GM15510 (cell line): Measurements from ENCODE around the gene MATR3.

ENCODE experiments used
- POLR2A ChIP-seq: IDR thresholded peaks from 3 replicates; pipeline ENCODE4 v1.6.1; 2011; ENCODE audit warnings: borderline replicate concordance; ENCODE audit not compliant: insufficient read length; ENCODE audit errors: extremely low read depth

The MATR3 gene

GRCh38 chr5:139361835-139362429, 68.4 kb downstream of the MATR3 start:
- no peak for TF ChIP-seq POLR2A

DNA sequence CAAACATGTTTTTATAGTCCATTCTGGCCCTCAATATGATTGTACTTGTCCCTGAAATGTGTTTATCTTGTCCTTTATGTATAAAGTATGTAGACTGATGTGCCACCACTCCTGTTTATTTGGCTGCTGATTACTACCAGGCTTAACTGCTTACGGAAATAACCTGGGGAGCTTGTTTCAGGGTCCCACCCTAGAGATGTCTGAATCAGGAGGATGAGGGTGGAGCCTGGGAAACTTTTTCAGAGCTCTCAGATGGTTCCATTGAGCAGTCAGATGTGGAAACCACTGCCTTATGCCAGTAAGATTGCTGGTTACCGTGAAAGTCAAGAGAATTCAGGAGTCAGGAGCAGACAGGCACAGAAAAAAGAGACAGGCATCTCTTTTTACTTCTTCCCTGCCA, 70.4 kb downstream of the MATR3 start:
- no peak for TF ChIP-seq POLR2A

DNA sequence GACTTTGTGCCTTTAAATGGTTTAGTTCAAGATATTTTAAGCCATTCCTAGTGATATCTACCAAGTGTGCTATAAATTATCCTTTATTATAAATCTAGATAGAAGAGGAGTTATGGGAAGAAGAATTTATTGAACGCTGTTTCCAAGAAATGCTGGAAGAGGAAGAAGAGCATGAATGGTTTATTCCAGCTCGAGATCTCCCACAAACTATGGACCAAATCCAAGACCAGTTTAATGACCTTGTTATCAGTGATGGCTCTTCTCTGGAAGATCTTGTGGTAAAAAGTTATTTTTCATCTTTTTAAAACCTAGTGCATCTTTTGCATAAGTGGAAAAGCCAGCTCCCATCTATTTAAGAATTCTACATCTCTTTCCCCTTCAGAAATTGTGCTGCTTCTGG, 70.9 kb downstream of the MATR3 start:
- TF ChIP-seq POLR2A, result no peak

DNA sequence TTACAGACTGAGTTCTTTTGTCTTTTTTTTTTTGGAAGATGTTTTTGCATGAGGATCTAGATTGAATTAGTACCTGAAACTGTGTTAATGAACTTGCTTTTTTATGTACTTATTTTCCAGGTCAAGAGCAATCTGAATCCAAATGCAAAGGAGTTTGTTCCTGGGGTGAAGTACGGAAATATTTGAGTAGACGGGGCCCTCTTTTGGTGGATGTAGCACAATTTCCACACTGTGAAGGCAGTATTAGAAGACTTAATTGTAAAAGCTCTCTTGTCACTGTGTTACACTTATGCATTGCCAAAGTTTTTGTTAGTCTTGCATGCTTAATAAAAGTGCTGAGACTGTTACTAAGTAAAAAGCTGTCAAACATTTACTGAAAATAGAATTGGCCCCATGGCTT, 75.1 kb downstream of the MATR3 start:
- TF ChIP-seq POLR2A, result no peak

- TF ChIP-seq POLR2A, result no peak
Measured at GRCh38 chr5:139369181-139369580, 75.6 kb downstream of the MATR3 start.

DNA sequence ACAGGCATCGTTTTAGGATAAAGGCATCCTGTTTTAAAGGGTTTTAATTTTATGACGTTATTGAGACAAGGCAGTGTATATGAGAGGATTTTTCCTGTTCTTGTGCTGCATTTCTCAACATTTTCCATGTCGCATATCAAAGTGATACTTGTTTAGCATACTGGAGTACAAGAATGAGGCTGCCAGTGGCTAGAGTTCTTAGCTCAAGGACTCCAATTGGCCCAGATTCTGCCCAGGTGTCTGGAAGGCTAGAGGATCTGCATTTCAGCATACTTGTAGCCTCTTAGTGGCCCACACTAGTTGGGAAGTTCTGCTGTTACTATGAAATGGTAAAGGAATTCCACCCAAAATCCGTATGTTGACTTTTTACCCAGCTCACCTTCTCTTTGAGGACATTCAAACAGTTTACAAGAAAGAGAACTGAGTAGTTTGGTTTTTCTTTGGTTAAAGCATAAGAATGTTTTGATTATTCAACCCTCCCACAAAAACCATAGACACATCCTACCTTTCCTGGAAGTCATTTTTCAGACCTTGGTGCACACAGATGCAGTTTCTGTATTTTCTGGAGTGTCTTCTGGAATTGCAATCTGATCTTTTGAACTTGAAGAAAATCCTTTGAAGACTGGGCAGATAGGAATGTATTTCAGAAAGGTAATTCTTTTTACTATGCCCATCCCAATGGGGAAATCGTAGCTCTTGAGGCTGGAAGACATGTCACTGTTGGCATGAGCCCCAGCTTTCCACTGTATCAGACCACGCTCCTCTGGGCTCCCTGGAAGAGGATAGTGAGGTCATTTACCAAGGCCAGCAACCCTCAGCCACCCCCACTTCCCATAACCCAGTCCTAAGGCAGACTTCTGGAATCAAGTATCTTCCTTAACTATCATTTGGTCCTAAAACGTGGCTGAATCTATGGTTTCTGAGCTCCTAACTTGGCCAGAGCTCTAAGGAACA, 78.2 kb downstream of the MATR3 start:
- TF ChIP-seq POLR2A, result no peak

DNA sequence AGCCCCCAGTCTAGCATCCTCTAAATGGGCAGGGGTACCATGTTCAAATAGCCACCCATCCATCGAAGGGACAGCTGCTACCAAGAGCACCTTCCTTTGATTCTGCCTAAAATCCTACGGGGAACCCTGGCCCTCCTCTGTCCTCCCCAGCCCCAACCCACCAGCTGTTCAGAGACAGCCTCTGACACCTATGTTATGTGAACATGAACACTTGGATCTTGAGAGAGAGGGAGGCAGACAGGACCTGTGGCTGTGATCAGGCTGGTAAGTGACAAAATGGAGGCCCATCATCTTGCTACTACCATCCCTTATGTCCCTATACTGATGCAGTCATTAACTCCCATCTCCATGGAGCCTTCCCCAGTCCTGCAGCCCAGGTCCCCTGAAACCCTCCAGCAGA, 81.4 kb downstream of the MATR3 start:
- no peak for TF ChIP-seq POLR2A

- TF ChIP-seq POLR2A, result no peak
Measured at GRCh38 chr5:139376364-139376763, 82.8 kb downstream of the MATR3 start.

- TF ChIP-seq POLR2A, result no peak
Measured at GRCh38 chr5:139377226-139377625, 83.7 kb downstream of the MATR3 start.

- no peak for TF ChIP-seq POLR2A
Measured at GRCh38 chr5:139378101-139378825, 84.7 kb downstream of the MATR3 start.

- no peak for TF ChIP-seq POLR2A
Measured at GRCh38 chr5:139378941-139379361, 85.4 kb downstream of the MATR3 start.

DNA sequence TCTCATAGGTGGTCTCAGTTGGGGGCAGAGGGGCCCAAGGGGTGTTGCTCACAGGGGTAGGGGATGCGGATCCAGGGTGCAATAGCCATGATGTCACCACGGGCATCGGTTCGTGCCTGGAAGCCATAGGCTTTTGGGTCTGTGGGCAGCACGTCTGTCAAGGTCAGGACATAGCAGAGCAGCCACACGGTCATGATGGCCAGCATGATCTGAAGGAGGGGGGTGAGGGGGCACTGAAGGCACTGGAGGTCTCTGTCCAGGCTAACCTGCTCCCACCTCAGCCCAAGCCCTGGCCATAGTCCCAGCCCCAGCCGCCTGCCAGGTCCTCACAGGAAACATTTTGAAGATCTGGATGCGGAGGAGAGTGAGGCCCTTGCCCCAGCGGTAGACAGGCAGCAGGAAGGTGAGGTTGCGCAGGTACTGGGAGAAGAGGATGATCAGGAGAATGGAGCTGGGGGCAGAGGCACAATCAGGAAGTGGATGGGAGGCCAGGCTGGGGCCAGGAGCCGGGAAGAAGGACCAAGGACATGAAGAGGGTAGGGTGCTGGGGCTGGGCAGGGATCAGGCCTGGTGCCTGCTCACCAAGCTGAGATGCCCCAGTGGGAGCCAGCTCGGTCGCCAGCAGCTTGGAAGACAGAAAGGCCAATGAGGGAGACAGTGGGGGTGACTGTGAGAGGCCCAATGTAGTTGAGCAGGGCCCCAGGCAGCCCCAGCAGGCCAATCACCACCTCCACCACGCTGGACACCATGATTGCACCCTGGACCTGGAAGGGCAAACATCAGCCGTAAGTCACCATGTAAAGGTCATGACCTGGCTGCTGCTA, 86.3 kb downstream of the MATR3 start:
- no peak for TF ChIP-seq POLR2A
